CD4-positive, CD25-positive, alpha-beta regulatory T cell (primary cell): Measurements from ENCODE around the gene PNMA6E. TPM values are rescaled to one million over a fixed set of nuclear protein-coding genes. Genes with fewer than 3 reads are reported as not detected.
A peak's percentile ranks its signal among the peaks of the same experiment; 100 is the strongest.

Experiments
- ATAC-seq, 2 donors: fragments of 150-1000 bp; cut with Tn5 transposase; one replicate each; pipeline ENCODE4 v1.10.0; 2021; ENCODE audit warnings: low read depth in 2 of 2, moderate number of reproducible peaks in 2 of 2, moderate library complexity in 1 of 2
- DNase-seq, 3 donors: peaks; one replicate each; pipeline versions ENCODE4 v3.0.0 to v3.0.0-alpha.2; 2012 to 2022; ENCODE audit warnings: mixed read lengths in 1 of 3
- H3K27ac ChIP-seq: one replicate; pipeline ENCODE4 v1.7.0; 2013; ENCODE audit warnings: mild to moderate bottlenecking, low read length; ENCODE audit not compliant: insufficient read depth, poor library complexity, severe bottlenecking
- H3K27me3 ChIP-seq: one replicate; pipeline ENCODE4 v1.7.0; 2013; ENCODE audit warnings: low read length; ENCODE audit not compliant: control insufficient read depth, insufficient read depth
- H3K36me3 ChIP-seq: one replicate; pipeline ENCODE4 v1.7.0; 2013; ENCODE audit warnings: mild to moderate bottlenecking, low read length, moderate library complexity; ENCODE audit not compliant: control insufficient read depth, insufficient read depth
- H3K4me1 ChIP-seq: 2 replicates; pipeline ENCODE4 v1.7.0; 2013; ENCODE audit warnings: mild to moderate bottlenecking, low read length; ENCODE audit not compliant: insufficient read depth, control insufficient read depth, poor library complexity, severe bottlenecking
- H3K4me3 ChIP-seq: one replicate; pipeline ENCODE4 v1.7.0; 2013; ENCODE audit warnings: low read depth, mild to moderate bottlenecking, low read length, moderate library complexity
- H3K9me3 ChIP-seq, 2 experiments: 1 replicate in 1 of 2; 2 replicates in 1 of 2; pipeline ENCODE4 v1.7.0; 2013; ENCODE audit warnings: low read length in 2 of 2, mild to moderate bottlenecking in 1 of 2, moderate library complexity in 1 of 2; ENCODE audit not compliant: control insufficient read depth in 2 of 2
- H3K27ac Mint-ChIP-seq, 3 donors: one replicate each; pipeline ENCODE4 v1.8.0; 2020 to 2022; ENCODE audit warnings: mild to moderate bottlenecking in 3 of 3, mixed read lengths in 3 of 3, moderate library complexity in 2 of 3
- H3K27me3 Mint-ChIP-seq: one replicate; pipeline ENCODE4 v1.8.0; 2022; ENCODE audit warnings: mild to moderate bottlenecking, mixed read lengths
- H3K36me3 Mint-ChIP-seq: one replicate; pipeline ENCODE4 v1.8.0; 2020; ENCODE audit warnings: mixed read lengths
- H3K4me1 Mint-ChIP-seq, 4 donors: one replicate each; pipeline ENCODE4 v1.8.0; 2020 to 2022; ENCODE audit warnings: mixed read lengths in 4 of 4, mild to moderate bottlenecking in 1 of 4
- H3K4me3 Mint-ChIP-seq, 4 donors: one replicate each; pipeline ENCODE4 v1.8.0; 2020 to 2022; ENCODE audit warnings: mild to moderate bottlenecking in 4 of 4, mixed read lengths in 4 of 4, moderate library complexity in 3 of 4
- H3K9me3 Mint-ChIP-seq, 7 donors: one replicate each; pipeline ENCODE4 v1.8.0; 2020 to 2022; ENCODE audit warnings: mixed read lengths in 7 of 7, mild to moderate bottlenecking in 3 of 7, moderate library complexity in 2 of 7
- polyA plus RNA-seq, 4 donors: library from polyadenylated mRNA; unstranded; fragments of 300-500 nt; fragmentation: Illumina TruSeq; gene quantifications; one replicate each; pipeline ENCODE4 v1.2.3, GENCODE V29; 2021
- total RNA-seq: library from RNA; stranded (reverse); gene quantifications from one replicate; pipeline ENCODE4 v1.2.3, GENCODE V29; 2022

PNMA6E gene
- total and polyA plus RNA-seq, 5 donors from 2014 or later, result not detected

- Mint-ChIP-seq H3K9me3 (peaks cover 0 to 1% (median 0%) of the 10 kb centered on the region in 7 donors), H3K27me3 (no peaks in the 10 kb centered on the region), H3K36me3 (no peaks in the 10 kb centered on the region), H3K27ac (no peak overlapping the region), H3K4me1 (no peaks in the 10 kb centered on the region), H3K4me3 (no peak overlapping the region)
- Histone ChIP-seq H3K4me1 (no peaks in the 10 kb centered on the region), H3K4me3 (no peak overlapping the region), H3K9me3 (no peaks in the 10 kb centered on the region), H3K27me3 (no peaks in the 10 kb centered on the region), H3K36me3 (no peaks in the 10 kb centered on the region), H3K27ac (no peak overlapping the region)
- DNase-seq (no peak), ATAC-seq (no peak)
Observed at GRCh38 chrX:153384390-153384789, 16.8 kb downstream of the PNMA6E start.

GRCh38 chrX:153382563-153383482 is 18.3 kb downstream of the PNMA6E start:
- Histone ChIP-seq H3K4me1 (no peaks in the 10 kb centered on the region), H3K9me3 (no peaks in the 10 kb centered on the region), H3K4me3 (no peak overlapping the region), H3K27ac (no peak overlapping the region), H3K27me3 (no peaks in the 10 kb centered on the region), H3K36me3 (no peaks in the 10 kb centered on the region)
- H3K27ac Mint-ChIP-seq, result no peak overlapping the region
- peaks cover 0 to 1% (median 0%) of the 10 kb centered on the region in 7 donors for H3K9me3 Mint-ChIP-seq
- H3K4me1 Mint-ChIP-seq, result no peaks in the 10 kb centered on the region
- ATAC-seq, result no peak
- no peak overlapping the region for H3K4me3 Mint-ChIP-seq
- no peaks in the 10 kb centered on the region for H3K27me3 Mint-ChIP-seq
- no peaks in the 10 kb centered on the region for H3K36me3 Mint-ChIP-seq
- DNase-seq, result no peak

GRCh38 chrX:153381684-153382532 is 19.2 kb downstream of the PNMA6E start:
- Histone ChIP-seq H3K9me3 (no peaks in the 10 kb centered on the region), H3K4me3 (no peak overlapping the region), H3K27ac (no peak overlapping the region), H3K4me1 (no peaks in the 10 kb centered on the region), H3K36me3 (no peaks in the 10 kb centered on the region), H3K27me3 (no peaks in the 10 kb centered on the region)
- H3K27ac Mint-ChIP-seq, result peak overlapping the region in 1 of 3 donors; percentile 76
- ATAC-seq (peak; percentile 46 to 52), DNase-seq (peak in 2 of 3 donors; percentile 11 to 36)
- peaks cover under 1% of the 10 kb centered on the region for H3K27me3 Mint-ChIP-seq
- no peaks in the 10 kb centered on the region for H3K4me1 Mint-ChIP-seq
- no peak overlapping the region for H3K4me3 Mint-ChIP-seq
- peaks cover 0 to 1% (median 0%) of the 10 kb centered on the region in 7 donors for H3K9me3 Mint-ChIP-seq
- H3K36me3 Mint-ChIP-seq, result peaks cover 3% of the 10 kb centered on the region

- Mint-ChIP-seq H3K27me3 (peaks cover 5% of the 10 kb centered on the region), H3K4me1 (no peaks in the 10 kb centered on the region), H3K4me3 (no peak overlapping the region), H3K9me3 (no peaks in the 10 kb centered on the region), H3K36me3 (peaks cover 3% of the 10 kb centered on the region), H3K27ac (no peak overlapping the region)
- ATAC-seq (no peak), DNase-seq (no peak)
- H3K27me3 ChIP-seq, result no peaks in the 10 kb centered on the region
- no peak overlapping the region for H3K27ac ChIP-seq
- H3K9me3 ChIP-seq, result no peaks in the 10 kb centered on the region
- H3K4me3 ChIP-seq, result no peak overlapping the region
- no peaks in the 10 kb centered on the region for H3K36me3 ChIP-seq
- H3K4me1 ChIP-seq, result no peaks in the 10 kb centered on the region
Observed at GRCh38 chrX:153380691-153381090, 20.5 kb downstream of the PNMA6E start.

- Histone ChIP-seq H3K4me3 (no peak overlapping the region), H3K27me3 (no peaks in the 10 kb centered on the region), H3K9me3 (no peaks in the 10 kb centered on the region), H3K36me3 (no peaks in the 10 kb centered on the region), H3K4me1 (no peaks in the 10 kb centered on the region), H3K27ac (no peak overlapping the region)
- Mint-ChIP-seq H3K9me3 (no peaks in the 10 kb centered on the region), H3K27me3 (peaks cover 5% of the 10 kb centered on the region), H3K4me1 (no peaks in the 10 kb centered on the region), H3K27ac (no peak overlapping the region), H3K36me3 (peaks cover 3% of the 10 kb centered on the region), H3K4me3 (no peak overlapping the region)
- DNase-seq (no peak), ATAC-seq (no peak)
Observed at GRCh38 chrX:153379971-153380581, 21.1 kb downstream of the PNMA6E start.

GRCh38 chrX:153379508-153379907 is 21.6 kb downstream of the PNMA6E start:
- Mint-ChIP-seq H3K27me3 (peaks cover 5% of the 10 kb centered on the region), H3K4me1 (no peaks in the 10 kb centered on the region), H3K4me3 (no peak overlapping the region), H3K27ac (no peak overlapping the region), H3K36me3 (peaks cover 3% of the 10 kb centered on the region), H3K9me3 (no peaks in the 10 kb centered on the region)
- Histone ChIP-seq H3K27me3 (no peaks in the 10 kb centered on the region), H3K4me1 (no peaks in the 10 kb centered on the region), H3K36me3 (no peaks in the 10 kb centered on the region), H3K27ac (no peak overlapping the region), H3K9me3 (no peaks in the 10 kb centered on the region), H3K4me3 (no peak overlapping the region)
- DNase-seq (no peak), ATAC-seq (no peak)

- H3K4me3 ChIP-seq, result no peak overlapping the region
- no peak for DNase-seq
- Mint-ChIP-seq H3K36me3 (peaks cover 3% of the 10 kb centered on the region), H3K9me3 (no peaks in the 10 kb centered on the region), H3K4me3 (no peak overlapping the region), H3K27me3 (peaks cover 5% of the 10 kb centered on the region), H3K27ac (no peak overlapping the region), H3K4me1 (peaks cover 0 to 3% (median 0%) of the 10 kb centered on the region in 4 donors)
- no peaks in the 10 kb centered on the region for H3K9me3 ChIP-seq
- H3K36me3 ChIP-seq, result no peaks in the 10 kb centered on the region
- ATAC-seq, result no peak
- H3K27ac ChIP-seq, result no peak overlapping the region
- no peaks in the 10 kb centered on the region for H3K4me1 ChIP-seq
- H3K27me3 ChIP-seq, result no peaks in the 10 kb centered on the region
Observed at GRCh38 chrX:153378607-153379006, 22.5 kb downstream of the PNMA6E start.
